Suprapubic skin (tissue), 4 donors: ENCODE results near the gene CTDNEP1.

Experiments used
- EP300 ChIP-seq: sonication (generic); formaldehyde crosslinking; IDR thresholded peaks from one replicate; pipeline ENCODE4 v1.6.1; 2017; ENCODE audit warnings: antibody characterized with exemption
- POLR2A ChIP-seq, 2 donors: fragments of 450-650 bp; IDR thresholded peaks; one replicate each; pipeline ENCODE4 v1.6.1; 2017; ENCODE audit warnings: antibody characterized with exemption in 2 of 2, mild to moderate bottlenecking in 2 of 2, moderate library complexity in 2 of 2
- POLR2AphosphoS5 ChIP-seq, 3 donors: sonication (generic); formaldehyde crosslinking; IDR thresholded peaks; one replicate each; pipeline ENCODE4 v1.6.1; 2017; ENCODE audit warnings: antibody characterized with exemption in 3 of 3
- TF ChIP-seq, protein P1 (sequence below), 2 donors: fragments of 200-600 bp in 1 of 2; fragments of 450-650 bp in 1 of 2; sonication (generic) in 1 of 2; IDR thresholded peaks; one replicate each; pipeline ENCODE4 v1.5.1; 2016 to 2019; ENCODE audit warnings: antibody characterized with exemption in 2 of 2, mild to moderate bottlenecking in 1 of 2, moderate library complexity in 1 of 2

DNA sequence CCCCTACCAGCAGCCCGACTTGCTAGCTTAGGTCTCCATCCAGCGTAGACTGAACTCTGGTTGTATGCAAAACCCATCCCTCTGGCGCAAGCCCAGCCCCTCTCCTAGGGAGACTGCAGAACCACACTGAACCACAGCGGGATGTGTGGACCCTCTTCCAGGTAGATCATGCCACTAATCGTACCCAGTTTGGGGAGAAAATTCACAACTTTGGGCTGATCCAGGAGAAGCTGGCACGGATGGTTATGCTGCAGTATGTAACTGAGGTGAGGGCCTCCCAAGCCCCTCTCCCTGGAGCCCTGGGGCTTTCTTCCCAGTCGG is 28.6 kb downstream of the CTDNEP1 start:
- TF ChIP-seq, protein P1, sequence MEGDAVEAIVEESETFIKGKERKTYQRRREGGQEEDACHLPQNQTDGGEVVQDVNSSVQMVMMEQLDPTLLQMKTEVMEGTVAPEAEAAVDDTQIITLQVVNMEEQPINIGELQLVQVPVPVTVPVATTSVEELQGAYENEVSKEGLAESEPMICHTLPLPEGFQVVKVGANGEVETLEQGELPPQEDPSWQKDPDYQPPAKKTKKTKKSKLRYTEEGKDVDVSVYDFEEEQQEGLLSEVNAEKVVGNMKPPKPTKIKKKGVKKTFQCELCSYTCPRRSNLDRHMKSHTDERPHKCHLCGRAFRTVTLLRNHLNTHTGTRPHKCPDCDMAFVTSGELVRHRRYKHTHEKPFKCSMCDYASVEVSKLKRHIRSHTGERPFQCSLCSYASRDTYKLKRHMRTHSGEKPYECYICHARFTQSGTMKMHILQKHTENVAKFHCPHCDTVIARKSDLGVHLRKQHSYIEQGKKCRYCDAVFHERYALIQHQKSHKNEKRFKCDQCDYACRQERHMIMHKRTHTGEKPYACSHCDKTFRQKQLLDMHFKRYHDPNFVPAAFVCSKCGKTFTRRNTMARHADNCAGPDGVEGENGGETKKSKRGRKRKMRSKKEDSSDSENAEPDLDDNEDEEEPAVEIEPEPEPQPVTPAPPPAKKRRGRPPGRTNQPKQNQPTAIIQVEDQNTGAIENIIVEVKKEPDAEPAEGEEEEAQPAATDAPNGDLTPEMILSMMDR (IDR thresholded peaks at IDR 0.05) = no peak
- no peak for TF ChIP-seq POLR2A (IDR thresholded peaks at IDR 0.05)
- TF ChIP-seq POLR2AphosphoS5 (IDR thresholded peaks at IDR 0.05) = no peak
- TF ChIP-seq EP300 = no peak
